ENCODE results near the gene TOGARAM1.

Gene TOGARAM1

DNA sequence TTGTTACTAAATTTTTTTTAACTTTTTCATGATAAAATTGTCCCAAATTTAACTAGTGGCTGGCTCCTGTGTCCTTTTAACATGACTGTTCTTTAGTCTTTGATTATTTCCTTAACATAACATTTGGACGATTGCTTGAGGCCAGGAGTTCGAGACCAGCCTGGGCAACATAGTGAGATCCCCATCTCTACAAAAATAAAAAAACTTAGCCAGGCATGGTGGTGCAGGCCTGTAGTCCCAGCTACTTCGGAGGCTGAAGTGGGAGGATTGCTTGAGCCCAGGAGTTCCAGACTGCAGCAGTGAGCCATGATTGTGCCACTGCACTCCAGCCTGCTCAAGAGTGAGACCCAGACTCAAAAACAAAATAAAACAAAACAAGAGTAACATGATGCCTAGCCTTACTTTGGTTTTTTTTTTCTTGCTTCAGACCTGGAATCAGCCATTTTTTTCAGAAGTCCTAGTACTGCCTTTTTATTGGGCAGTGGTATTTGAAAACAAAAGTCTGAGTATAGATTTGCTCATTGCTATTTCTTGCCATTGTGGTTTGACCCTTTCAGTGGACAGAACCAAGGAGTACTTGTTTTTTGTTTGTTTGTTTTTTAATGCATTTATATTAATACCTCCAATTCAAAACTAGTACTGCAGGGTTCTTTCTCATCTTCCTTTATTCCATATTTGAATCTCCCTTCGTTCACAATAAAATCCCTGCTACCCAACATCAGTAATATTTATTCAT lies 4.8 kb downstream of the TOGARAM1 start:
- peak overlapping the region; percentile 38 for H3K4me3 ChIP-seq (ENCODE audit: low read length)
- no peaks in the 10 kb centered on the region for H3K36me3 ChIP-seq (ENCODE audit: control insufficient read depth, insufficient read depth, low read length)
- H3K9ac ChIP-seq (ENCODE audit: low read length): no peak overlapping the region
- no peak overlapping the region for H3K27ac ChIP-seq (ENCODE audit: low read depth, low read length)
- no peaks in the 10 kb centered on the region for H3K27me3 ChIP-seq (ENCODE audit: control insufficient read depth, insufficient read depth, low read length)
- peaks cover 9% of the 10 kb centered on the region for H3K4me1 ChIP-seq (ENCODE audit: control insufficient read depth, insufficient read depth, low read length)

- H3K36me3 ChIP-seq (ENCODE audit: control insufficient read depth, insufficient read depth, low read length): no peaks in the 10 kb centered on the region
- H3K4me3 ChIP-seq (ENCODE audit: low read length): no peak overlapping the region
- peaks cover 6% of the 10 kb centered on the region for H3K4me1 ChIP-seq (ENCODE audit: control insufficient read depth, insufficient read depth, low read length)
- H3K9ac ChIP-seq (ENCODE audit: low read length): no peak overlapping the region
- H3K27me3 ChIP-seq (ENCODE audit: control insufficient read depth, insufficient read depth, low read length): no peaks in the 10 kb centered on the region
- no peak overlapping the region for H3K27ac ChIP-seq (ENCODE audit: low read depth, low read length)
Measured at GRCh38 chr14:44968714-44969113, 6.7 kb downstream of the TOGARAM1 start.

DNA sequence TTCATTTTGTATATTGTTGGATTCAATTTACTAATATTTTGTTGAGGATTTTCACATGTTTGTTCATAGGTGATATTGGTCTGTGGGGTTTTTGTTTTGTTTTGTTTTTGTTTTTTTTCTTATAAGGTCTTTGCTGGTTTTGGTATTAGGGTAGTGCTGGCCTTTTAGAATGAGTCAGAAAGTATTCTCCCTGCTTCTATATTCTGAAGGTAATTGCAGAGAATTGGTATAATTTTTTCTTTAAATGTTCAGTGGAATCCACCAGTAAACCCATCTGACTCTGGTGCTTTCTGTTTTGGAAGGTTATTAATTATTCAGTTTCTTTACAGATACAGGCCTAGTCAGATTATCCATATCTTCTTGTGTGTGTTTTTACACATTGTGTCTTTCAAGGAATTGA lies 8.9 kb downstream of the TOGARAM1 start:
- no peaks in the 10 kb centered on the region for H3K27me3 ChIP-seq (ENCODE audit: control insufficient read depth, insufficient read depth, low read length)
- H3K36me3 ChIP-seq (ENCODE audit: control insufficient read depth, insufficient read depth, low read length): no peaks in the 10 kb centered on the region
- H3K4me1 ChIP-seq (ENCODE audit: control insufficient read depth, insufficient read depth, low read length): no peaks in the 10 kb centered on the region
- H3K4me3 ChIP-seq (ENCODE audit: low read length): no peak overlapping the region
- no peak overlapping the region for H3K27ac ChIP-seq (ENCODE audit: low read depth, low read length)
- no peak overlapping the region for H3K9ac ChIP-seq (ENCODE audit: low read length)

DNA sequence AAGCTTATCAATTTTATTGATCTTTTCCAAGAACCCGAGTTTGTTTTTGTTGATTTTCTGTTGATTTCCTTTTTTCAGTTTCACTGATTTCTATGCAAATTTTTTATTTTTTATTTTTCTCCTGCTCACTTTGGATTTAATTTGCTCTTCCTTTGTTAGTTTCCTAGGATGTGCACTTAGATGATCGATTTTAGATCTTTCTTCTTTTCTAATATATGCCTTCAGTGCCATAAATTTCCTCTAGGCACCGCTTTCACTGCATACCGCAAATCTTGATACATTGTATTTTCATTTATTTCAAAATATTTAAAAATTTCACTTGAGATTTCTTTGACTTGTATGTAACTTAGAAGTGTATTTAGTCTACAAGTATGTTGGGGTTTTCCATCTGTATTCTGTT lies 9.5 kb downstream of the TOGARAM1 start:
- Histone ChIP-seq H3K36me3 (ENCODE audit: control insufficient read depth, insufficient read depth, low read length) (no peaks in the 10 kb centered on the region), H3K27me3 (ENCODE audit: control insufficient read depth, insufficient read depth, low read length) (no peaks in the 10 kb centered on the region)

GRCh38 chr14:44979273-44979672 lies 17.3 kb downstream of the TOGARAM1 start:
- Histone ChIP-seq H3K27me3 (ENCODE audit: control insufficient read depth, insufficient read depth, low read length) (no peaks in the 10 kb centered on the region), H3K4me3 (ENCODE audit: low read length) (no peak overlapping the region), H3K36me3 (ENCODE audit: control insufficient read depth, insufficient read depth, low read length) (no peaks in the 10 kb centered on the region), H3K9ac (ENCODE audit: low read length) (no peak overlapping the region), H3K27ac (ENCODE audit: low read depth, low read length) (no peak overlapping the region), H3K4me1 (ENCODE audit: control insufficient read depth, insufficient read depth, low read length) (peaks cover 5% of the 10 kb centered on the region)

More for the DNA sequence above, 9.5 kb downstream of the TOGARAM1 start:
- no peak overlapping the region for H3K9ac ChIP-seq (ENCODE audit: low read length)
- no peak overlapping the region for H3K27ac ChIP-seq (ENCODE audit: low read depth, low read length)
- H3K4me3 ChIP-seq (ENCODE audit: low read length): no peak overlapping the region
- H3K4me1 ChIP-seq (ENCODE audit: control insufficient read depth, insufficient read depth, low read length): no peaks in the 10 kb centered on the region

- Histone ChIP-seq H3K27me3 (ENCODE audit: control insufficient read depth, insufficient read depth, low read length) (no peaks in the 10 kb centered on the region), H3K4me3 (ENCODE audit: low read length) (no peak overlapping the region), H3K4me1 (ENCODE audit: control insufficient read depth, insufficient read depth, low read length) (peaks cover 5% of the 10 kb centered on the region), H3K9ac (ENCODE audit: low read length) (no peak overlapping the region), H3K36me3 (ENCODE audit: control insufficient read depth, insufficient read depth, low read length) (no peaks in the 10 kb centered on the region), H3K27ac (ENCODE audit: low read depth, low read length) (no peak overlapping the region)
Measured at GRCh38 chr14:44979740-44980356, 17.9 kb downstream of the TOGARAM1 start.

DNA sequence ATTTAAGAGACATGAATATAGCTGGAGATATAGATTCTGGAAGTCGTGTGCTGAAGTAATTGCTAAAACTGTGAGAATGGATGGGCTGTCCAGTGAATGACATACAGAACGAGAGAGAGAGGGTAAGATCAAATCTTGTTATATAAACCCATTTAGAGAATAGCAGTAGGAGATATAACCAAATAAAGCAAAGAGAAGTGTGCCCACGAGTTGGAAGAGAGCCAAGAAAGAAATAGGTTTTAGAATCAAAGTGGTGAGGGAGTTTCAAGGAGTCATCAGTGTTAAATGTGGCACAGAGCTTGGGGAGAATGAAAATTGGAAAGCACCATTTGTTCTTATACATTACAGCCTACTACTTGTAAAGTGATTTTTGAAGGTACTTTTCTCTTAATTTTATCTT lies 19.2 kb downstream of the TOGARAM1 start:
- Histone ChIP-seq H3K27ac (ENCODE audit: low read depth, low read length) (no peak overlapping the region), H3K9ac (ENCODE audit: low read length) (no peak overlapping the region), H3K27me3 (ENCODE audit: control insufficient read depth, insufficient read depth, low read length) (no peaks in the 10 kb centered on the region), H3K4me1 (ENCODE audit: control insufficient read depth, insufficient read depth, low read length) (peaks cover 5% of the 10 kb centered on the region), H3K4me3 (ENCODE audit: low read length) (no peak overlapping the region), H3K36me3 (ENCODE audit: control insufficient read depth, insufficient read depth, low read length) (no peaks in the 10 kb centered on the region)

DNA sequence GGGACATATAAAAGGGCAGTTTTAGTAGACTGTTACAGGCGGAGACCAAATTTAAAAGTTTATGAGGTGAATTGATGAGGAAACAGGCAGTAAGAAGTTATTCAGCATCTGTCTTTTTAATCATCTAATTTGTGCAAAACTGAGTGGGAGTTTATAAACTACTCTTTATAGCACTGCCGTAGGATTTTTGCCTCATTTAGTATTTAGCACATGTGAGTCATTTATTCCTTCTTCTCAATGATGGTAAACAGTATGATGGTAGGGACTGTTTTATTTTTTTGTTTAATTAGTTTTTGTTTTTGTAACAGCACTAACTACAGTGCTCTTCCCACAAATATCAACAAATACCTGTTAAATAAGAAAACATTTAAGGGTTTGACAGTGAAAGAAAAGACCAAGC lies 20.6 kb downstream of the TOGARAM1 start:
- Histone ChIP-seq H3K27ac (ENCODE audit: low read depth, low read length) (no peak overlapping the region), H3K36me3 (ENCODE audit: control insufficient read depth, insufficient read depth, low read length) (no peaks in the 10 kb centered on the region), H3K4me3 (ENCODE audit: low read length) (no peak overlapping the region), H3K4me1 (ENCODE audit: control insufficient read depth, insufficient read depth, low read length) (peaks cover 5% of the 10 kb centered on the region), H3K27me3 (ENCODE audit: control insufficient read depth, insufficient read depth, low read length) (no peaks in the 10 kb centered on the region), H3K9ac (ENCODE audit: low read length) (no peak overlapping the region)

- H3K4me3 ChIP-seq (ENCODE audit: low read length): no peak overlapping the region
- H3K4me1 ChIP-seq (ENCODE audit: control insufficient read depth, insufficient read depth, low read length): peaks cover 3% of the 10 kb centered on the region
- H3K27ac ChIP-seq (ENCODE audit: low read depth, low read length): no peak overlapping the region
- no peak overlapping the region for H3K9ac ChIP-seq (ENCODE audit: low read length)
- H3K36me3 ChIP-seq (ENCODE audit: control insufficient read depth, insufficient read depth, low read length): no peaks in the 10 kb centered on the region
- no peaks in the 10 kb centered on the region for H3K27me3 ChIP-seq (ENCODE audit: control insufficient read depth, insufficient read depth, low read length)
Measured at GRCh38 chr14:44988694-44989093, 26.7 kb downstream of the TOGARAM1 start.

DNA sequence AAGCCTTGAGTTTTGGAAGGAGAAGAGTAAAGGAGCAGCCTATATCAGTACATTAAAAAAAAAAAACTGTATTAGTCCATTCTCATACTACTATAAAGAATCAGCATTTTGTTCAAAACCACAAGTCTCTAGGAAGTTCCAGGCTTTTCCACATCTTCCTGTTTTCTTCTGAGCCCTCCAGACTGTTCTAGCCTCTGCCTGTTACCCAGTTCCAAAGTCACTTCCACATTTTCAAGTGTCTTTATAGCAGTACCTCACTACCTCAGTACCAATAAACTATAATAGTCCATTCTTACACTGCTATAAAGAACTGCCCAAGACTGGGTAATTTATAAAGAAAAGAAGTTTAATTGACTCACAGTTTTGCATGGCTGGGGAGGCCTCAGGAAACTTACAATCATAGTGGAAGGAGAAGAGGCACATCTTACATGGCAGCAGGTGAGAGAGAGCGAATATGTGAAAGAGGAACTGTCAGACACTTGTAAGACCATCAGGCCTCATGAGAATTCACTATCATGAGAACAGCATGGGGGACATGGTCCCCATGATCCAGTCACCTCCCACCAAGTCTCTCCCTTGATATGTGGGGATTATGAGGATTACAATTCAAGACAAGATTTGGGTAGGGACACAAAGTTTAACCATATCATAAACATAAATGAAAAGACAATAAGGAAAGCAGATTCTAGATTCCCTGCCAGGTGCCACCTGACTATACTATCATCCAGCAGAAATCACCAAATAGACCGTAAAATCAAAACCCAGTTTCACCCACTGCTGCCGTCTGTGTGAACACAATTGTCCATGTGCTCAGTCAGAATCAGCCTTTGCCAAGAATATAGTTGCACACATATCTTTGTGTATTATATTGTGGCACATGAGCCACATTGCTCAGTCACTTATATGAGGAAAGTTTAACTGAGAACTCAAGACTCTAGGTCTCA lies 27.8 kb downstream of the TOGARAM1 start:
- Histone ChIP-seq H3K9ac (ENCODE audit: low read length) (no peak overlapping the region), H3K27me3 (ENCODE audit: control insufficient read depth, insufficient read depth, low read length) (no peaks in the 10 kb centered on the region), H3K4me3 (ENCODE audit: low read length) (no peak overlapping the region), H3K27ac (ENCODE audit: low read depth, low read length) (no peak overlapping the region), H3K4me1 (ENCODE audit: control insufficient read depth, insufficient read depth, low read length) (peaks cover 3% of the 10 kb centered on the region), H3K36me3 (ENCODE audit: control insufficient read depth, insufficient read depth, low read length) (no peaks in the 10 kb centered on the region)

DNA sequence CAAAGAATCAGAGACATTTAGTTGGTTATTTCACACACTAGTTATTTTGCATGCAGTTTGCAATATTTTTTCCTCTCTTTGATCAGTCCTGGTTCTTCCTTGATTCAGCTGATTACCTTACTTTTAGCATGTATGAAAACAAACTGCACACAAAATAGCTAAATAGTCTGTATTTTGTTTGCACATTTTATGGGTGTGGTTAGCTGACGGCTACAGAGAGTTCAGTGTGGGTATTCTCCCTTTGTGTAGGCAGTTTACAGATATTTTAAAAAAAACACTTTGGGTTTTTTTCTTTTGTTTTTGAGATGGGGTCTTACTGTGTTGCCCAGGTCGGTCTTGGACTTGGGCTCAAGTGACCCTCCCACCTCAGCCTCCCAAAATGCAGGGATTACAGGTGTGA lies 28.5 kb downstream of the TOGARAM1 start:
- H3K4me1 ChIP-seq (ENCODE audit: control insufficient read depth, insufficient read depth, low read length): peaks cover 3% of the 10 kb centered on the region
- H3K36me3 ChIP-seq (ENCODE audit: control insufficient read depth, insufficient read depth, low read length): no peaks in the 10 kb centered on the region
- H3K9ac ChIP-seq (ENCODE audit: low read length): no peak overlapping the region
- no peak overlapping the region for H3K4me3 ChIP-seq (ENCODE audit: low read length)
- no peaks in the 10 kb centered on the region for H3K27me3 ChIP-seq (ENCODE audit: control insufficient read depth, insufficient read depth, low read length)
- no peak overlapping the region for H3K27ac ChIP-seq (ENCODE audit: low read depth, low read length)

- H3K27me3 ChIP-seq (ENCODE audit: control insufficient read depth, insufficient read depth, low read length): no peaks in the 10 kb centered on the region
- peaks cover 2% of the 10 kb centered on the region for H3K36me3 ChIP-seq (ENCODE audit: control insufficient read depth, insufficient read depth, low read length)
- no peak overlapping the region for H3K4me3 ChIP-seq (ENCODE audit: low read length)
- H3K4me1 ChIP-seq (ENCODE audit: control insufficient read depth, insufficient read depth, low read length): no peaks in the 10 kb centered on the region
- no peak overlapping the region for H3K9ac ChIP-seq (ENCODE audit: low read length)
- H3K27ac ChIP-seq (ENCODE audit: low read depth, low read length): no peak overlapping the region
Measured at GRCh38 chr14:44995196-44995595, 33.2 kb downstream of the TOGARAM1 start.
